Measurements from ENCODE around the gene EME2. TPM values are rescaled to one million over a fixed set of nuclear protein-coding genes. Genes with fewer than 3 reads are reported as not detected.

Gene EME2, protein sequence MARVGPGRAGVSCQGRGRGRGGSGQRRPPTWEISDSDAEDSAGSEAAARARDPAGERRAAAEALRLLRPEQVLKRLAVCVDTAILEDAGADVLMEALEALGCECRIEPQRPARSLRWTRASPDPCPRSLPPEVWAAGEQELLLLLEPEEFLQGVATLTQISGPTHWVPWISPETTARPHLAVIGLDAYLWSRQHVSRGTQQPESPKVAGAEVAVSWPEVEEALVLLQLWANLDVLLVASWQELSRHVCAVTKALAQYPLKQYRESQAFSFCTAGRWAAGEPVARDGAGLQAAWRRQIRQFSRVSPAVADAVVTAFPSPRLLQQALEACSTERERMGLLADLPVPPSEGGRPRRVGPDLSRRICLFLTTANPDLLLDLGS
- 10 to 100 TPM in 5 of 9 donors, 1 to 10 TPM in 4; 5.7 to 30.6 (median 16.1) TPM for total RNA-seq
- polyA plus RNA-seq, result 10 to 100 TPM in 2 of 3 donors, 1 to 10 TPM in 1; 1.8 to 90.7 (median 38.0) TPM
- long read RNA-seq, donor 1, full-length matches to known transcripts, result 2 of 2 reads
- long read RNA-seq, donor 1, partial matches to known transcripts, result 0 of 2 reads
- long read RNA-seq, donor 1, other reads (novel, unspliced or antisense), result 0 of 2 reads
- long read RNA-seq, donor 2, partial matches to known transcripts, result 6 of 11 reads
- long read RNA-seq, donor 2, other reads (novel, unspliced or antisense), result 5 of 11 reads
- long read RNA-seq, donor 3, result 0 reads
- long read RNA-seq, donor 4, partial matches to known transcripts, result 0 of 1 reads
- long read RNA-seq, donor 4, other reads (novel, unspliced or antisense), result 1 of 1 reads
- long read RNA-seq, donor 5, full-length matches to known transcripts, result 4 of 30 reads
- long read RNA-seq, donor 5, partial matches to known transcripts, result 16 of 30 reads
- long read RNA-seq, donor 5, other reads (novel, unspliced or antisense), result 10 of 30 reads
- long read RNA-seq, donor 6, partial matches to known transcripts, result 0 of 2 reads
- long read RNA-seq, donor 6, other reads (novel, unspliced or antisense), result 2 of 2 reads
- long read RNA-seq, donor 7, partial matches to known transcripts, result 6 of 14 reads
- long read RNA-seq, donor 7, other reads (novel, unspliced or antisense), result 8 of 14 reads
- long read RNA-seq, donor 8, partial matches to known transcripts, result 0 of 1 reads
- long read RNA-seq, donor 8, other reads (novel, unspliced or antisense), result 0 of 1 reads
- long read RNA-seq, donor 9, result 0 reads
- long read RNA-seq, donor 10, result 0 reads

DNA sequence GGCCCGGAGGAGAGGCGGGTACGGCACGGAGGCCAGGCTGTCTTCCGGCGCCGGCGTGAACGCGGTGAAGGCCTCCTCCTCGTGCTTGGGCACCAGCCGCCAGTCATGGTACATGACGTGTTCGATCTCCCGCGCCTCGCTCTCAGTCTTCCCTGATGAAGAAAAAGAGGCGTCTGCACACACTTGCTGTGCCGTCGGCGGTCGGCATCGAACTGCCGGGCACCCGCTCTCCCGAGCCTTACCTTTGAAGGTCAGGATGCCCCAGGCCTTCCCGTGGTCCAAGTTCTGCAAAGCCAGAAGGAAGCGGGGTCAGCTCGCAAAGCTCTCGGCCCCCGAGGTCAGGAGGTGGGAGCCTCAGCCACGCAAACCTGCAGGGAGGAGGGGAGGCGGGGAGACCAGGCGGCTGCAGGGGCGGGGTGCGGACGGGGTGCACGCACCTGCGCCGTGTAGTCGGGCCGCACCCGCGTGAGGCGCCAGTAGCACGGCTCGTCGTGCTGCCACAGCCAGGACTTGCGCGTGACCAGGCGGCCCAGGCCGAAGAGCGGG lies at the start of gene EME2:
EME2 (plus strand) TSS at position 449 of the 546 bp plus-strand sequence. CDS start 418 bp downstream, outside the sequence.
- Histone ChIP-seq H3K27me3 (no peaks in the 10 kb centered on the region), H3K36me3 (replicated peaks in 1 of 2) (peaks cover 0 to 40% of the 10 kb centered on the region in 2 donors), H3K27ac (peak within 1 kb of the TSS; percentile 79 to 93 (median 91)), H3K4me1 (replicated peaks in 1 of 2) (peaks cover 26 to 36% of the 10 kb centered on the region in 2 donors), H3K9me3 (replicated peaks in 1 of 3) (no peaks in the 10 kb centered on the region), H3K4me3 (peak within 1 kb of the TSS; percentile 11 to 99 (median 64))
- DNase-seq, result peak in 4 of 7 donors; percentile 44 to 70 (median 59)
- intact Hi-C loops (cut with DNase I), result loop anchor here in 1 of 2 donors (5.0 kb wide), 1 partner anchor 55 kb away; the partner anchor contains the start of genes FAHD1 and HAGH
- 0 to 3% (median 1%) methylated on average over 12 to 53 of the region's 53 CpGs for WGBS, 4 donors
- no peak for TF ChIP-seq POLR2A (IDR thresholded peaks at IDR 0.05)
- TF ChIP-seq, protein P1, sequence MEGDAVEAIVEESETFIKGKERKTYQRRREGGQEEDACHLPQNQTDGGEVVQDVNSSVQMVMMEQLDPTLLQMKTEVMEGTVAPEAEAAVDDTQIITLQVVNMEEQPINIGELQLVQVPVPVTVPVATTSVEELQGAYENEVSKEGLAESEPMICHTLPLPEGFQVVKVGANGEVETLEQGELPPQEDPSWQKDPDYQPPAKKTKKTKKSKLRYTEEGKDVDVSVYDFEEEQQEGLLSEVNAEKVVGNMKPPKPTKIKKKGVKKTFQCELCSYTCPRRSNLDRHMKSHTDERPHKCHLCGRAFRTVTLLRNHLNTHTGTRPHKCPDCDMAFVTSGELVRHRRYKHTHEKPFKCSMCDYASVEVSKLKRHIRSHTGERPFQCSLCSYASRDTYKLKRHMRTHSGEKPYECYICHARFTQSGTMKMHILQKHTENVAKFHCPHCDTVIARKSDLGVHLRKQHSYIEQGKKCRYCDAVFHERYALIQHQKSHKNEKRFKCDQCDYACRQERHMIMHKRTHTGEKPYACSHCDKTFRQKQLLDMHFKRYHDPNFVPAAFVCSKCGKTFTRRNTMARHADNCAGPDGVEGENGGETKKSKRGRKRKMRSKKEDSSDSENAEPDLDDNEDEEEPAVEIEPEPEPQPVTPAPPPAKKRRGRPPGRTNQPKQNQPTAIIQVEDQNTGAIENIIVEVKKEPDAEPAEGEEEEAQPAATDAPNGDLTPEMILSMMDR (IDR thresholded peaks at IDR 0.05), result no peak

DNA sequence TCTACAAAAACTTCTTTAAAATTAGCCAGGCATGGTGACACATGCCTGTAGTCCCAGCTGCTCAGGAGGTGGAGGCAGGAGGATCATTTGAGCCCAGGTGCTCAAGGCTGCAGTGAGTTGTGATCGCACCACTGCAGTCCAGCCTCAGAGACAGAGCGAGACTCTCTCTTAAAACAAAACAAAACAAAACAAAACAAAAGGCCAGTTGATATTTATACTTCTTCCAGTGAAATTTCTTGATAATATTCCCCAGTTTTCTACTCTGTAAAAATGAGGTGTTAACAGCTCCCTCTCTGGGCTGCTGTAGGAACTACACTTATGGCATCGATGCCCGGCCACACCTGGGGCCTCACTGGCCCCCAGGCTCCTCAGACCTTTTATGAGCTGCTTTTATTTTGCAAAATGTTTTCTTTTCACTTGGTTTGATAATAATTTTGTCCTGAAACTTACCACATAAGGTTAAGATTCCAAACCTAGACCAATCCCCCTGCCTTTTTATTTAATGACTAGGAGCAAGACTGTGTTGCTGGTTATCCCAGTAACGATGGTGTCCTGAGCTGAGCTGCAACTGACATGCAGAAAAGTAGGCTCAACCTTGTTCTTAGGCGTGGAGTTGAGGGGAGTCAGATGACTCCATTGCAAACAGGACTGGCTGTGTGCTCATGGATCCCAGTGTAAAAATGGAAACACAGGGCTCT lies 49.0 kb upstream of the EME2 start:
- TF ChIP-seq, protein P1 (IDR thresholded peaks at IDR 0.05), result peak; percentile 63 to 81 (median 72)
- no peak for TF ChIP-seq POLR2A (IDR thresholded peaks at IDR 0.05)
- H3K27ac ChIP-seq, result peak overlapping the region in 3 of 5 donors; percentile 68 to 78 (median 76)

DNA sequence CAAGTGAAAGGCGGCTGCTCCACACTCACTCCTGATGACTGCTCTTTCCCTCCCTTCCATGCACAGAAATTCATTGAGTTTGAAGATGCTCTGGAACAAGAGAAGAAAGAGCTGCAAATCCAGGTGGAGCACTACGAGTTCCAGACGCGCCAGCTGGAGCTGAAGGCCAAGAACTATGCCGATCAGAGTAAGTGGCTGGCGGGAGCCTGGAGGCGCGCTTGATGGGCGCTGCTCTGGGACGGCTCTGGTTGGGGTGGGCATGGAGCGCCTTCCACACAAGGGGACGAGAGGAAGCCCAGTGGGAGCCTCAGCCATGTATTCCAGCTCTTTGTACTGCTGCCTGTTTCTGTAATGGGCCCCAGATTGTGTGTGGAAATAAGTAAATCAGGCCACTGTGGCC lies 48.1 kb upstream of the EME2 start:
- WGBS, 4 donors, result 90 to 94% (median 92%) methylated on average over 7 to 12 of the region's 12 CpGs
- Histone ChIP-seq H3K36me3 (replicated peaks in 1 of 2) (peaks cover 0 to 39% of the 10 kb centered on the region in 2 donors), H3K9me3 (replicated peaks in 1 of 3) (no peaks in the 10 kb centered on the region), H3K27ac (no peak overlapping the region), H3K4me1 (replicated peaks in 1 of 2) (peaks cover 10 to 23% of the 10 kb centered on the region in 2 donors), H3K4me3 (no peak overlapping the region), H3K27me3 (no peaks in the 10 kb centered on the region)
- intact Hi-C loops (cut with DNase I), result no loop called here
- no peak for TF ChIP-seq POLR2A (IDR thresholded peaks at IDR 0.05)
- TF ChIP-seq, protein P1 (IDR thresholded peaks at IDR 0.05), result no peak
- DNase-seq, result no peak

More for the DNA sequence above, 49.0 kb upstream of the EME2 start:
- intact Hi-C loops (cut with DNase I), result no loop called here
- Histone ChIP-seq H3K27me3 (no peaks in the 10 kb centered on the region), H3K4me3 (no peak overlapping the region), H3K36me3 (replicated peaks in 1 of 2) (peaks cover 0 to 31% of the 10 kb centered on the region in 2 donors), H3K9me3 (replicated peaks in 1 of 3) (no peaks in the 10 kb centered on the region), H3K4me1 (replicated peaks in 1 of 2) (peaks cover 10 to 23% of the 10 kb centered on the region in 2 donors)
- WGBS, 4 donors, result 28 to 40% (median 31%) methylated on average over 6 of the region's 6 CpGs
- DNase-seq, result peak; percentile 36 to 77 (median 54)

All from adrenal gland (tissue), 19 donors.